Astrocyte (in vitro differentiated cells and primary cell): ENCODE measurements around the gene GPR15.

Source experiments
- EZH2 ChIP-seq: IDR thresholded peaks from 2 replicates; pipeline ENCODE4 v1.6.1; 2012; ENCODE audit warnings: mild to moderate bottlenecking, low read length, inconsistent platforms; ENCODE audit not compliant: insufficient read depth
- TF ChIP-seq, protein P1 (sequence below): IDR thresholded peaks from 2 replicates; pipeline ENCODE4 v1.5.1; 2011; ENCODE audit warnings: low read depth, mild to moderate bottlenecking, inconsistent platforms, low read length, moderate library complexity; ENCODE audit not compliant: insufficient read depth

DNA sequence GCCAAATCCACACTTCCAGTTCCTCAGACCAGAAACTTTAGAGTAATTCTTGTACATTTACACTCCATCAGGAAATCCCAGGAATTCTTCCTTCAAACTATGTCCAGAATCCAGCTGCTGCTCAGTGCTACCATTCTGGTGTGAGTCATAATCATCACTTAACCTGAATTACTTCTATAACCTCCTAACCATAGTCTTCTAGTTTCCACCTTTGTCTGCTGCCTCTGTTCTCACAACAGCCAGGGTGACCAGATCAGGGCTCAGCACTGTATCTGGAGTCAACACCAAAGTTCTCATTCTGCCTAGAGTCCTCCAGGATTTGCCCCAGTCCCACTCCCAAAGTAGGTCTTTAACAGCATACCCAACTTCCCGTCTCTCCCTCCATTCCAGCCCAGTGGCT, 12.4 kb upstream of the GPR15 start:
- TF ChIP-seq, protein P1, sequence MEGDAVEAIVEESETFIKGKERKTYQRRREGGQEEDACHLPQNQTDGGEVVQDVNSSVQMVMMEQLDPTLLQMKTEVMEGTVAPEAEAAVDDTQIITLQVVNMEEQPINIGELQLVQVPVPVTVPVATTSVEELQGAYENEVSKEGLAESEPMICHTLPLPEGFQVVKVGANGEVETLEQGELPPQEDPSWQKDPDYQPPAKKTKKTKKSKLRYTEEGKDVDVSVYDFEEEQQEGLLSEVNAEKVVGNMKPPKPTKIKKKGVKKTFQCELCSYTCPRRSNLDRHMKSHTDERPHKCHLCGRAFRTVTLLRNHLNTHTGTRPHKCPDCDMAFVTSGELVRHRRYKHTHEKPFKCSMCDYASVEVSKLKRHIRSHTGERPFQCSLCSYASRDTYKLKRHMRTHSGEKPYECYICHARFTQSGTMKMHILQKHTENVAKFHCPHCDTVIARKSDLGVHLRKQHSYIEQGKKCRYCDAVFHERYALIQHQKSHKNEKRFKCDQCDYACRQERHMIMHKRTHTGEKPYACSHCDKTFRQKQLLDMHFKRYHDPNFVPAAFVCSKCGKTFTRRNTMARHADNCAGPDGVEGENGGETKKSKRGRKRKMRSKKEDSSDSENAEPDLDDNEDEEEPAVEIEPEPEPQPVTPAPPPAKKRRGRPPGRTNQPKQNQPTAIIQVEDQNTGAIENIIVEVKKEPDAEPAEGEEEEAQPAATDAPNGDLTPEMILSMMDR = no peak
- TF ChIP-seq EZH2 = no peak
